OCI-LY1 (cell line): Measurements from ENCODE around the gene IGSF8.

Experiments
- H2AFZ ChIP-seq: fragments of 200-600 bp; sonication (generic), shearing (Covaris generic); 2 replicates; pipeline ENCODE4 v1.6.0; 2014; ENCODE audit warnings: antibody characterized with exemption, mild to moderate bottlenecking, low read length
- H3F3A ChIP-seq: fragments of 200-600 bp; sonication (generic), shearing (Covaris generic); 2 replicates; pipeline ENCODE4 v1.6.0; 2014; ENCODE audit warnings: mild to moderate bottlenecking, antibody characterized with exemption, low read length, moderate library complexity; ENCODE audit not compliant: insufficient read depth
- H3K27ac ChIP-seq: fragments of 200-600 bp; sonication (generic); 2 replicates; pipeline ENCODE4 v1.5.1; 2014; ENCODE audit warnings: low read length, mixed run types, mild to moderate bottlenecking, low read depth; ENCODE audit not compliant: poor library complexity, severe bottlenecking
- H3K27me3 ChIP-seq: fragments of 200-600 bp; sonication (generic); 2 replicates; pipeline ENCODE4 v1.6.0; 2014; ENCODE audit warnings: antibody characterized with exemption, mild to moderate bottlenecking, low read length, moderate library complexity; ENCODE audit not compliant: insufficient read depth
- H3K36me3 ChIP-seq: fragments of 200-600 bp; sonication (generic); 2 replicates; pipeline ENCODE4 v1.6.1; 2014; ENCODE audit warnings: mild to moderate bottlenecking, antibody characterized with exemption, low read length, moderate library complexity, mixed read lengths; ENCODE audit not compliant: insufficient read depth
- H3K4me1 ChIP-seq: fragments of 200-600 bp; sonication (generic); 2 replicates; pipeline ENCODE4 v1.5.1; 2014; ENCODE audit warnings: mild to moderate bottlenecking, low read length, moderate library complexity; ENCODE audit not compliant: insufficient read depth, severe bottlenecking
- H3K4me2 ChIP-seq: fragments of 200-600 bp; sonication (generic), shearing (Covaris generic); 2 replicates; pipeline ENCODE4 v1.6.1; 2014; ENCODE audit warnings: low read length
- H3K4me3 ChIP-seq: fragments of 200-600 bp; sonication (generic); 2 replicates; pipeline ENCODE4 v1.5.1; 2014; ENCODE audit warnings: low read length, low read depth, mild to moderate bottlenecking, mixed read lengths; ENCODE audit not compliant: poor library complexity, severe bottlenecking
- H3K79me2 ChIP-seq: fragments of 200-600 bp; shearing (Covaris generic); 2 replicates; pipeline ENCODE4 v1.6.1; 2016; ENCODE audit warnings: mixed run types, low read length, mixed read lengths; ENCODE audit not compliant: insufficient read depth
- H3K9ac ChIP-seq: fragments of 200-600 bp; sonication (generic), shearing (Covaris generic); 2 replicates; pipeline ENCODE4 v1.6.1; 2014; ENCODE audit warnings: mild to moderate bottlenecking, low read length, mixed read lengths
- H3K9me2 ChIP-seq: fragments of 200-600 bp; sonication (generic), shearing (Covaris generic); 2 replicates; pipeline ENCODE4 v1.6.1; 2014; ENCODE audit warnings: low read depth, mild to moderate bottlenecking, low read length, mixed read lengths
- H3K9me3 ChIP-seq: fragments of 200-600 bp; shearing (Covaris generic); 2 replicates; pipeline ENCODE4 v1.6.1; 2014; ENCODE audit warnings: low read length, mixed read lengths
- H4K20me1 ChIP-seq: fragments of 200-600 bp; sonication (generic), shearing (Covaris generic); 2 replicates; pipeline ENCODE4 v1.6.0; 2016; ENCODE audit warnings: mild to moderate bottlenecking, low read length; ENCODE audit not compliant: insufficient read depth
- CTCF ChIP-seq: fragments of 200-600 bp; sonication (generic), shearing (Covaris generic); IDR thresholded peaks from 2 replicates; pipeline ENCODE4 v1.5.1; 2017; ENCODE audit warnings: mild to moderate bottlenecking, antibody characterized with exemption, low read length, moderate library complexity, mixed read lengths
- EZH2 ChIP-seq: fragments of 200-600 bp; sonication (generic), shearing (Covaris generic); IDR thresholded peaks from 2 replicates; pipeline ENCODE4 v1.8.0; 2017; ENCODE audit warnings: borderline replicate concordance, mixed run types, mild to moderate bottlenecking, antibody characterized with exemption, low read length, moderate library complexity, mixed read lengths

Gene IGSF8

GRCh38 chr1:160097911-160098851, at the start of gene IGSF8:
Gene IGSF8 (minus strand): TSS chr1:160098619. CDS start chr1:160098472, 147 bp downstream.
- H3K4me1 ChIP-seq: peaks cover 32% of the 10 kb centered on the region
- H3K36me3 ChIP-seq: no peaks in the 10 kb centered on the region
- H3K79me2 ChIP-seq: no peaks in the 10 kb centered on the region

GRCh38 chr1:160148121-160148520, 49.7 kb upstream of the IGSF8 start:
- Histone ChIP-seq H3K27ac (no peak overlapping the region), H3K4me1 (no peaks in the 10 kb centered on the region), H3K9ac (no peak overlapping the region), H3K79me2 (no peaks in the 10 kb centered on the region), H3K9me2 (no peaks in the 10 kb centered on the region), H3K36me3 (no peaks in the 10 kb centered on the region), H3K4me3 (no peak overlapping the region), H2AFZ (no peak overlapping the region), H3K4me2 (no peak overlapping the region), H3K9me3 (no peaks in the 10 kb centered on the region), H3K27me3 (no peaks in the 10 kb centered on the region), H3F3A (no peaks in the 10 kb centered on the region), H4K20me1 (no peaks in the 10 kb centered on the region)
- no peak for TF ChIP-seq CTCF
- no peak for TF ChIP-seq EZH2

More at GRCh38 chr1:160097911-160098851, at the start of gene IGSF8:
- Histone ChIP-seq H3K9me2 (no peaks in the 10 kb centered on the region), H3K9me3 (no peaks in the 10 kb centered on the region), H2AFZ (peak within 1 kb of the TSS; percentile 69), H3F3A (no peaks in the 10 kb centered on the region), H4K20me1 (no peaks in the 10 kb centered on the region), H3K4me3 (peak within 1 kb of the TSS; percentile 80), H3K4me2 (peak within 1 kb of the TSS; percentile 91), H3K27ac (peak within 1 kb of the TSS; percentile 53), H3K27me3 (no peaks in the 10 kb centered on the region), H3K9ac (peak within 1 kb of the TSS; percentile 82)
- no peak for TF ChIP-seq CTCF
- TF ChIP-seq EZH2: no peak

- TF ChIP-seq CTCF: no peak
- TF ChIP-seq EZH2: no peak
- H3F3A ChIP-seq: no peaks in the 10 kb centered on the region
These were observed 47.7 kb upstream of the IGSF8 start for GRCh38 chr1:160146107-160146506.

More at GRCh38 chr1:160146107-160146506, 47.7 kb upstream of the IGSF8 start:
- Histone ChIP-seq H3K9me2 (no peaks in the 10 kb centered on the region), H4K20me1 (no peaks in the 10 kb centered on the region), H3K79me2 (no peaks in the 10 kb centered on the region), H3K27ac (no peak overlapping the region), H3K4me2 (no peak overlapping the region), H3K4me1 (no peaks in the 10 kb centered on the region), H3K4me3 (no peak overlapping the region), H2AFZ (no peak overlapping the region), H3K27me3 (no peaks in the 10 kb centered on the region), H3K9me3 (no peaks in the 10 kb centered on the region), H3K36me3 (no peaks in the 10 kb centered on the region), H3K9ac (no peak overlapping the region)
